ENCODE results near the gene MUC5B.

The MUC5B gene

DNA sequence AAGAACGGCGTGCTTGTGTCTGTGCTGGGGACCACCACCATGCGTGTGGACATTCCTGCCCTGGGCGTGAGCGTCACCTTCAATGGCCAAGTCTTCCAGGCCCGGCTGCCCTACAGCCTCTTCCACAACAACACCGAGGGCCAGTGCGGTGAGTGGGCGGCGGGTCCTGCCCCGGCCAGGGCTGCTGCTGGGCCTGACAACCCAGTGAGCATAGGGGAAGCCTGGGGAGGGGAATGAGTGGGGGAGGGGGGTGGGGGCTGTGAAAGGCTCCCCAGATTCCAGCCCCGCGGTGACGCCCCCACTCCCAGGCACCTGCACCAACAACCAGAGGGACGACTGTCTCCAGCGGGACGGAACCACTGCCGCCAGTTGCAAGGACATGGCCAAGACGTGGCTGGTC is 31.9 kb downstream of the MUC5B start:
- H3K4me1 ChIP-seq (ENCODE audit: insufficient read depth, low read length, severe bottlenecking), result no peaks in the 10 kb centered on the region
- no peaks in the 10 kb centered on the region for H4K20me1 ChIP-seq (ENCODE audit: insufficient read depth, low read length)
- no peaks in the 10 kb centered on the region for H3K9me3 ChIP-seq (ENCODE audit: low read length)
- H3K4me3 ChIP-seq (ENCODE audit: low read depth, low read length, poor library complexity, severe bottlenecking), result no peak overlapping the region
- TF ChIP-seq, protein P1, sequence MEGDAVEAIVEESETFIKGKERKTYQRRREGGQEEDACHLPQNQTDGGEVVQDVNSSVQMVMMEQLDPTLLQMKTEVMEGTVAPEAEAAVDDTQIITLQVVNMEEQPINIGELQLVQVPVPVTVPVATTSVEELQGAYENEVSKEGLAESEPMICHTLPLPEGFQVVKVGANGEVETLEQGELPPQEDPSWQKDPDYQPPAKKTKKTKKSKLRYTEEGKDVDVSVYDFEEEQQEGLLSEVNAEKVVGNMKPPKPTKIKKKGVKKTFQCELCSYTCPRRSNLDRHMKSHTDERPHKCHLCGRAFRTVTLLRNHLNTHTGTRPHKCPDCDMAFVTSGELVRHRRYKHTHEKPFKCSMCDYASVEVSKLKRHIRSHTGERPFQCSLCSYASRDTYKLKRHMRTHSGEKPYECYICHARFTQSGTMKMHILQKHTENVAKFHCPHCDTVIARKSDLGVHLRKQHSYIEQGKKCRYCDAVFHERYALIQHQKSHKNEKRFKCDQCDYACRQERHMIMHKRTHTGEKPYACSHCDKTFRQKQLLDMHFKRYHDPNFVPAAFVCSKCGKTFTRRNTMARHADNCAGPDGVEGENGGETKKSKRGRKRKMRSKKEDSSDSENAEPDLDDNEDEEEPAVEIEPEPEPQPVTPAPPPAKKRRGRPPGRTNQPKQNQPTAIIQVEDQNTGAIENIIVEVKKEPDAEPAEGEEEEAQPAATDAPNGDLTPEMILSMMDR (IDR thresholded peaks at IDR 0.05; ENCODE audit: low read length), result no peak
- TF ChIP-seq EZH2 (IDR thresholded peaks at IDR 0.05; ENCODE audit: borderline replicate concordance, low read length), result no peak
- no peak overlapping the region for H2AFZ ChIP-seq (ENCODE audit: low read length)
- no peak overlapping the region for H3K4me2 ChIP-seq (ENCODE audit: low read length)
- H3K27me3 ChIP-seq (ENCODE audit: insufficient read depth, low read length), result no peaks in the 10 kb centered on the region
- H3F3A ChIP-seq (ENCODE audit: insufficient read depth, low read length), result no peaks in the 10 kb centered on the region
- no peaks in the 10 kb centered on the region for H3K79me2 ChIP-seq (ENCODE audit: insufficient read depth, low read length)
- no peak overlapping the region for H3K9ac ChIP-seq (ENCODE audit: low read length)
- no peak overlapping the region for H3K27ac ChIP-seq (ENCODE audit: low read depth, low read length, poor library complexity, severe bottlenecking)
- no peaks in the 10 kb centered on the region for H3K9me2 ChIP-seq (ENCODE audit: low read depth, low read length)
- H3K36me3 ChIP-seq (ENCODE audit: insufficient read depth, low read length), result no peaks in the 10 kb centered on the region

DNA sequence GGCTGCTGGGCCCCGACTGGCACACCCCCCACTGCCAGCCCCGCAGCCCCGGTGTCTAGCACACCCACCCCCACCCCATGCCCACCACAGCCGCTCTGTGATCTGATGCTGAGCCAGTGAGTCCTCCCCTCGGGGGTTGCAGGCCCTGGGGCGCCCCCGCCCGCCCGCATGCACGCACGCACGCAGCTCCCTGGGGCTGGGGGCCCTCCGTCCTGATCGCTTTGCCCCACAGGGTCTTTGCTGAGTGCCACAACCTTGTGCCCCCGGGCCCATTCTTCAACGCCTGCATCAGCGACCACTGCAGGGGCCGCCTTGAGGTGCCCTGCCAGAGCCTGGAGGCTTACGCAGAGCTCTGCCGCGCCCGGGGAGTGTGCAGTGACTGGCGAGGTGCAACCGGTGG is 32.3 kb downstream of the MUC5B start:
- no peak overlapping the region for H3K9ac ChIP-seq (ENCODE audit: low read length)
- no peak overlapping the region for H2AFZ ChIP-seq (ENCODE audit: low read length)
- no peaks in the 10 kb centered on the region for H3K79me2 ChIP-seq (ENCODE audit: insufficient read depth, low read length)
- H3K9me3 ChIP-seq (ENCODE audit: low read length), result no peaks in the 10 kb centered on the region
- no peak for TF ChIP-seq EZH2 (IDR thresholded peaks at IDR 0.05; ENCODE audit: borderline replicate concordance, low read length)
- no peak overlapping the region for H3K4me3 ChIP-seq (ENCODE audit: low read depth, low read length, poor library complexity, severe bottlenecking)
- no peaks in the 10 kb centered on the region for H3K4me1 ChIP-seq (ENCODE audit: insufficient read depth, low read length, severe bottlenecking)
- H3K27me3 ChIP-seq (ENCODE audit: insufficient read depth, low read length), result no peaks in the 10 kb centered on the region
- no peak overlapping the region for H3K27ac ChIP-seq (ENCODE audit: low read depth, low read length, poor library complexity, severe bottlenecking)
- no peaks in the 10 kb centered on the region for H3K36me3 ChIP-seq (ENCODE audit: insufficient read depth, low read length)
- no peak overlapping the region for H3K4me2 ChIP-seq (ENCODE audit: low read length)
- H3F3A ChIP-seq (ENCODE audit: insufficient read depth, low read length), result no peaks in the 10 kb centered on the region
- H4K20me1 ChIP-seq (ENCODE audit: insufficient read depth, low read length), result no peaks in the 10 kb centered on the region
- H3K9me2 ChIP-seq (ENCODE audit: low read depth, low read length), result no peaks in the 10 kb centered on the region

DNA sequence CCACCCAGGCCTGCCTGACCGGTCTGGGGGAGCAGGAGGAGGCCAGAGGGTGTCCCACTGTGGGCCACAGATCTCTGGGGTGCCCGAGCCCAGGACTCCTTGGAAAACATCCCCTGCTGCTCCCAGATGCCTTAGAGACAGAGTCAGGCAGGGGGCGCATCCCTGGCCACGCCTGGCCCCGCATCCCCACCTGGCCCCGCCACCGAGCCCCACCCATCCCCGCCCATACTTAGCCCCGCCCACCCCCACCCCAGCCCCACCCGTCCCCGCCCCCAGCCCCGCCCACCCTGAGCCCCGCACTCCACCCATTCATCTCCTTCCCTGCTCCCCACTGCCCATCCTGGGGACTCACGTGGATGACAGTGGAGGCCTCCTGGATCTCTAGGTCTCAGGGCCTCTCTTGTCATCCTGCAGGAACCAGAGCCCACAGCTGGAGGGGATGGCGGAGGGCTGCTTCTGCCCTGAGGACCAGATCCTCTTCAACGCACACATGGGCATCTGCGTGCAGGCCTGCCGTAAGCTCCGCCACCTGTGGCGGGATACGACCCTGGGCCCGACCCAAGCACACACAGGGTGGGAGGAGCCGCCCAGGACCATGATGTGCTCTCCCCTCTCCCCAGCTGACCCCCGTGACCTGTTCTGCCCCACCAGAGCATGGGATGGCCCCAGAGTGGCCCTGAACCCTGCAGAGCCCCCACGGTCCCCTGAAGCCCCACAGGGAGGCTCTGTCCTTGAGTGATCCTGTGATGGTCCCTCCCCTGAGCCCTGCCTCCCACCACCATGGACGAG is 33.6 kb downstream of the MUC5B start:
- Histone ChIP-seq H3K9me2 (ENCODE audit: low read depth, low read length) (no peaks in the 10 kb centered on the region), H2AFZ (ENCODE audit: low read length) (no peak overlapping the region), H3K4me3 (ENCODE audit: low read depth, low read length, poor library complexity, severe bottlenecking) (no peak overlapping the region), H3K4me2 (ENCODE audit: low read length) (no peak overlapping the region), H3K27me3 (ENCODE audit: insufficient read depth, low read length) (no peaks in the 10 kb centered on the region), H3K79me2 (ENCODE audit: insufficient read depth, low read length) (no peaks in the 10 kb centered on the region), H3F3A (ENCODE audit: insufficient read depth, low read length) (no peaks in the 10 kb centered on the region), H3K9me3 (ENCODE audit: low read length) (no peaks in the 10 kb centered on the region), H3K27ac (ENCODE audit: low read depth, low read length, poor library complexity, severe bottlenecking) (no peak overlapping the region), H4K20me1 (ENCODE audit: insufficient read depth, low read length) (no peaks in the 10 kb centered on the region), H3K9ac (ENCODE audit: low read length) (no peak overlapping the region), H3K4me1 (ENCODE audit: insufficient read depth, low read length, severe bottlenecking) (peaks cover under 1% of the 10 kb centered on the region), H3K36me3 (ENCODE audit: insufficient read depth, low read length) (no peaks in the 10 kb centered on the region)
- TF ChIP-seq EZH2 (IDR thresholded peaks at IDR 0.05; ENCODE audit: borderline replicate concordance, low read length), result no peak
- TF ChIP-seq, protein P1 (IDR thresholded peaks at IDR 0.05; ENCODE audit: low read length), result no peak

DNA sequence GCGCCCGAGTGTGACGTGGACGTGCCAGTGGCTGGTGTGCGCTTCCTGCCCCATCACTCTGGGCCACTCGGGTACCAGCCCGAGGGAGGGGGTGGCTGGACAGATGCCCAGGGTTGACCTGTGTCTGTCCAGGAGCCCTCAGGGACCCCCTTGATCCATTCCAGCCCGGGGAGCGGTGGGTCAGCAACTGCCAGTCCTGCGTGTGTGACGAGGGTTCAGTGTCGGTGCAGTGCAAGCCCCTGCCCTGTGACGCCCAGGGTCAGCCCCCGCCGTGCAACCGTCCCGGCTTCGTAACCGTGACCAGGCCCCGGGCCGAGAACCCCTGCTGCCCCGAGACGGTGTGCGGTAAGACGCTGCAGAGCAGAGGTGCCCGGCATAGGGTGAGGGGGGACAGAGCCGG is 34.5 kb downstream of the MUC5B start:
- H2AFZ ChIP-seq (ENCODE audit: low read length), result no peak overlapping the region
- H3K9ac ChIP-seq (ENCODE audit: low read length), result no peak overlapping the region
- no peaks in the 10 kb centered on the region for H3K79me2 ChIP-seq (ENCODE audit: insufficient read depth, low read length)
- TF ChIP-seq, protein P1 (IDR thresholded peaks at IDR 0.05; ENCODE audit: low read length), result no peak
- no peak for TF ChIP-seq EZH2 (IDR thresholded peaks at IDR 0.05; ENCODE audit: borderline replicate concordance, low read length)
- no peak overlapping the region for H3K4me3 ChIP-seq (ENCODE audit: low read depth, low read length, poor library complexity, severe bottlenecking)
- no peaks in the 10 kb centered on the region for H3K36me3 ChIP-seq (ENCODE audit: insufficient read depth, low read length)
- H3K9me2 ChIP-seq (ENCODE audit: low read depth, low read length), result no peaks in the 10 kb centered on the region
- H3K4me1 ChIP-seq (ENCODE audit: insufficient read depth, low read length, severe bottlenecking), result peaks cover 10% of the 10 kb centered on the region
- no peaks in the 10 kb centered on the region for H3K27me3 ChIP-seq (ENCODE audit: insufficient read depth, low read length)
- no peaks in the 10 kb centered on the region for H3K9me3 ChIP-seq (ENCODE audit: low read length)
- H3F3A ChIP-seq (ENCODE audit: insufficient read depth, low read length), result no peaks in the 10 kb centered on the region
- H3K4me2 ChIP-seq (ENCODE audit: low read length), result no peak overlapping the region
- H3K27ac ChIP-seq (ENCODE audit: low read depth, low read length, poor library complexity, severe bottlenecking), result no peak overlapping the region
- no peaks in the 10 kb centered on the region for H4K20me1 ChIP-seq (ENCODE audit: insufficient read depth, low read length)

All from OCI-LY1 (cell line).